Measurements from ENCODE around the gene CFAP47.

DNA sequence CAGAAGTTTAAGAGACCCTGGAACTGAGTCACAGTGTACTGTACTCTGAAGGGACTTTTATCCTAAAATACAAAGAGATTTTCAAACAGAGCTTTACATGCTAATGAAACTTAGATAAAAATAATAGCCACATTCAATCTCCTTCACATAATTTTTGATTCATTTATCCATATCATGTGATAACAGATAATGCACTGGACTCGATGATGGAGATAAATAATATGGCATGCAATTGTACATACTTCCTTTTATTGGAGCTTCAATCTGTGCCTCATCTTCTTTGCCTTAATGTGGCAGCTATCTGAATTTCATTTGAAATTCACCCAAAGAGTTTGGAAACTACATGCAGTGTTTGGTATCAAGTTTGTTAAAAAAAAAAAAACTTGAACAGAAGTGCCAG is 390.6 kb downstream of the CFAP47 start:
- TF ChIP-seq ZNF24 (IDR thresholded peaks at IDR 0.05) (no peak), ZNF737 (CRISPR knock-in tag; IDR thresholded peaks at IDR 0.05; ENCODE audit: borderline replicate concordance) (no peak), ATF7 (IDR thresholded peaks at IDR 0.05) (no peak), ATF7 (CRISPR knock-in tag; IDR thresholded peaks at IDR 0.05) (no peak), ZC3H4 (CRISPR knock-in tag; IDR thresholded peaks at IDR 0.05; ENCODE audit: borderline replicate concordance) (no peak)

Measured in HepG2 (cell line).